ENCODE data around the gene KRTAP5-10.
"Not testable (repeated sequence)": the region's sequence is repeated elsewhere in the genome, so short reads cannot be mapped to it uniquely, and the experiment has no call there.

DNA sequence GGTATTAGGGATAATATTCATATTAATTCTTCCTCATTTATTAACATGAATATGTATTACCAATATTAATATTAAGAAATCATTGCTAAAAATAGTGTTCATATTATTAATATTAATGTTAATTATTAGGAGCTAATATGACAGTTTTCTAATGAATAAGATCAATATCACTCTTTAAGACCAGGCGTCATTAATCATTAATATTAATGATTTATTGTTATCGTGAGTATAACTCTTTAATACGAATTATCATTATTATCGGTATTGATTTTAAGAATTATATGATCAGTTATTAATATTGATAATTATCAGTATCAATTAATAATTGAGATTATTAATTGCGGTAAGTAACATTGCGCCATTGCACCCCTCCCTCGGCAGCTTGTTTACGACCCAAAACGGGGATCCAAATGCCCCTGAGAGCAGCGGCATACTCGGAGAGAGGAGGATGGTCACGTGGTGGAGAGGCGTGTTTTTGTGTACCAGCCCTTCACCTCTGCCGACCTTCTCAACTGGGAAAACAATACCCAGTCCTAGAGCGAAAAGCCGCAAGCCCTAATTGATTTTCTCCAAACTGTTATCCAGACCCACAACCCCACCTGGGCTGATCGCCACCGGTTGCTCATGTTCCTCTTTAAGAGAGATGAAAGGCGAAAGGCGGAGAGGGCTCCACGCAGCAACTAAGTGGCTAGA lies 46.0 kb downstream of the KRTAP5-10 start:
- not testable (repeated sequence) for TF ChIP-seq RFX5 (IDR thresholded peaks at IDR 0.05; ENCODE audit: low read length); EP300 (IDR thresholded peaks at IDR 0.05; ENCODE audit: borderline replicate concordance in 1 of 2, low read depth in 1 of 2, low read length in 1 of 2); YY1 (IDR thresholded peaks at IDR 0.05; ENCODE audit: low read depth); POLR2AphosphoS5 (IDR thresholded peaks at IDR 0.05; ENCODE audit: low read depth, low read length); EZH2phosphoT487 (IDR thresholded peaks at IDR 0.05; ENCODE audit: borderline replicate concordance, low read depth); RCOR1 (IDR thresholded peaks at IDR 0.05; ENCODE audit: low read length); MXI1 (IDR thresholded peaks at IDR 0.05; ENCODE audit: low read depth, low read length); GABPA (IDR thresholded peaks at IDR 0.05; ENCODE audit: low read depth)
- TF ChIP-seq, protein P1, sequence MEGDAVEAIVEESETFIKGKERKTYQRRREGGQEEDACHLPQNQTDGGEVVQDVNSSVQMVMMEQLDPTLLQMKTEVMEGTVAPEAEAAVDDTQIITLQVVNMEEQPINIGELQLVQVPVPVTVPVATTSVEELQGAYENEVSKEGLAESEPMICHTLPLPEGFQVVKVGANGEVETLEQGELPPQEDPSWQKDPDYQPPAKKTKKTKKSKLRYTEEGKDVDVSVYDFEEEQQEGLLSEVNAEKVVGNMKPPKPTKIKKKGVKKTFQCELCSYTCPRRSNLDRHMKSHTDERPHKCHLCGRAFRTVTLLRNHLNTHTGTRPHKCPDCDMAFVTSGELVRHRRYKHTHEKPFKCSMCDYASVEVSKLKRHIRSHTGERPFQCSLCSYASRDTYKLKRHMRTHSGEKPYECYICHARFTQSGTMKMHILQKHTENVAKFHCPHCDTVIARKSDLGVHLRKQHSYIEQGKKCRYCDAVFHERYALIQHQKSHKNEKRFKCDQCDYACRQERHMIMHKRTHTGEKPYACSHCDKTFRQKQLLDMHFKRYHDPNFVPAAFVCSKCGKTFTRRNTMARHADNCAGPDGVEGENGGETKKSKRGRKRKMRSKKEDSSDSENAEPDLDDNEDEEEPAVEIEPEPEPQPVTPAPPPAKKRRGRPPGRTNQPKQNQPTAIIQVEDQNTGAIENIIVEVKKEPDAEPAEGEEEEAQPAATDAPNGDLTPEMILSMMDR (IDR thresholded peaks at IDR 0.05) = not testable (repeated sequence)
- TF ChIP-seq, protein P2, sequence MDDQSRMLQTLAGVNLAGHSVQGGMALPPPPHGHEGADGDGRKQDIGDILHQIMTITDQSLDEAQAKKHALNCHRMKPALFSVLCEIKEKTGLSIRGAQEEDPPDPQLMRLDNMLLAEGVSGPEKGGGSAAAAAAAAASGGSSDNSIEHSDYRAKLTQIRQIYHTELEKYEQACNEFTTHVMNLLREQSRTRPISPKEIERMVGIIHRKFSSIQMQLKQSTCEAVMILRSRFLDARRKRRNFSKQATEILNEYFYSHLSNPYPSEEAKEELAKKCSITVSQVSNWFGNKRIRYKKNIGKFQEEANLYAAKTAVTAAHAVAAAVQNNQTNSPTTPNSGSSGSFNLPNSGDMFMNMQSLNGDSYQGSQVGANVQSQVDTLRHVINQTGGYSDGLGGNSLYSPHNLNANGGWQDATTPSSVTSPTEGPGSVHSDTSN (IDR thresholded peaks at IDR 0.05) = not testable (repeated sequence)

Data from SK-N-SH (cell line).